ENCODE data around the gene ADARB1.

GRCh38 chr21:45200031-45200430 is 125.7 kb downstream of the ADARB1 start:
- TF ChIP-seq, protein P1, sequence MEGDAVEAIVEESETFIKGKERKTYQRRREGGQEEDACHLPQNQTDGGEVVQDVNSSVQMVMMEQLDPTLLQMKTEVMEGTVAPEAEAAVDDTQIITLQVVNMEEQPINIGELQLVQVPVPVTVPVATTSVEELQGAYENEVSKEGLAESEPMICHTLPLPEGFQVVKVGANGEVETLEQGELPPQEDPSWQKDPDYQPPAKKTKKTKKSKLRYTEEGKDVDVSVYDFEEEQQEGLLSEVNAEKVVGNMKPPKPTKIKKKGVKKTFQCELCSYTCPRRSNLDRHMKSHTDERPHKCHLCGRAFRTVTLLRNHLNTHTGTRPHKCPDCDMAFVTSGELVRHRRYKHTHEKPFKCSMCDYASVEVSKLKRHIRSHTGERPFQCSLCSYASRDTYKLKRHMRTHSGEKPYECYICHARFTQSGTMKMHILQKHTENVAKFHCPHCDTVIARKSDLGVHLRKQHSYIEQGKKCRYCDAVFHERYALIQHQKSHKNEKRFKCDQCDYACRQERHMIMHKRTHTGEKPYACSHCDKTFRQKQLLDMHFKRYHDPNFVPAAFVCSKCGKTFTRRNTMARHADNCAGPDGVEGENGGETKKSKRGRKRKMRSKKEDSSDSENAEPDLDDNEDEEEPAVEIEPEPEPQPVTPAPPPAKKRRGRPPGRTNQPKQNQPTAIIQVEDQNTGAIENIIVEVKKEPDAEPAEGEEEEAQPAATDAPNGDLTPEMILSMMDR (IDR thresholded peaks at IDR 0.05; ENCODE audit: insufficient read depth, low read depth, low read length): no peak
- no peak for TF ChIP-seq EZH2 (IDR thresholded peaks at IDR 0.05; ENCODE audit: insufficient read depth, low read length)

All from astrocyte (in vitro differentiated cells and primary cell).